Naive thymus-derived CD4-positive, alpha-beta T cell (primary cell): Measurements from ENCODE around the gene CD58. TPM values are rescaled to one million over a fixed set of nuclear protein-coding genes. Genes with fewer than 3 reads are reported as not detected.
"Not testable (repeated sequence)": the region's sequence is repeated elsewhere in the genome, so short reads cannot be mapped to it uniquely, and the experiment has no call there.

Source experiments
- ATAC-seq: fragments of 150-1000 bp; cut with Tn5 transposase; 2 replicates; pipeline ENCODE4 v1.10.0; 2021; ENCODE audit warnings: mild to moderate bottlenecking, moderate library complexity
- CTCF ChIA-PET: fragments of 350-600 bp; sonication (Branson Sonifier 250); formaldehyde crosslinking; loops from one replicate; lab custom pipeline; 2021; ENCODE audit warnings: antibody characterized with exemption; lab: Charles Lee
- POLR2A ChIA-PET: fragments of 350-600 bp; sonication (Branson Sonifier 250); formaldehyde crosslinking; loops from one replicate; lab custom pipeline; 2021; ENCODE audit warnings: antibody characterized with exemption, inconsistent platforms; lab: Charles Lee
- DNase-seq, 9 donors: peaks; one replicate each; pipeline versions ENCODE4 v3.0.0 to v3.0.0-alpha.2; 2020 to 2022; ENCODE audit warnings: mixed read lengths in 1 of 9
- H3K27ac ChIP-seq: one replicate; pipeline ENCODE4 v1.7.0; 2013; ENCODE audit warnings: mild to moderate bottlenecking, low read depth, low read length, moderate library complexity
- H3K27me3 ChIP-seq, 2 donors: one replicate each; pipeline ENCODE4 v1.7.0; 2013; ENCODE audit warnings: low read length in 2 of 2, mild to moderate bottlenecking in 2 of 2, moderate library complexity in 2 of 2; ENCODE audit not compliant: control insufficient read depth in 2 of 2, insufficient read depth in 2 of 2
- H3K36me3 ChIP-seq, 3 experiments: 1 replicate in 2 of 3; 2 replicates in 1 of 3; pipeline ENCODE4 v1.7.0; 2013; ENCODE audit warnings: low read length in 3 of 3, mild to moderate bottlenecking in 3 of 3, moderate library complexity in 1 of 3; ENCODE audit not compliant: insufficient read depth in 3 of 3, control insufficient read depth in 2 of 3
- H3K4me1 ChIP-seq, 2 donors: one replicate each; pipeline ENCODE4 v1.7.0; 2013; ENCODE audit warnings: low read length in 2 of 2, mild to moderate bottlenecking in 2 of 2, moderate library complexity in 1 of 2; ENCODE audit not compliant: control insufficient read depth in 2 of 2, insufficient read depth in 2 of 2
- H3K4me3 ChIP-seq: 2 replicates; pipeline ENCODE4 v1.7.0; 2013; ENCODE audit warnings: mild to moderate bottlenecking, low read length
- H3K9me3 ChIP-seq, 3 experiments: 1 replicate in 2 of 3; 2 replicates in 1 of 3; pipeline ENCODE4 v1.7.0; 2013; ENCODE audit warnings: low read length in 3 of 3; ENCODE audit not compliant: control insufficient read depth in 2 of 3
- H3K27ac Mint-ChIP-seq, 9 donors: one replicate each; pipeline ENCODE4 v1.8.0; 2020 to 2022; ENCODE audit warnings: mixed read lengths in 9 of 9, mild to moderate bottlenecking in 8 of 9, moderate library complexity in 5 of 9, inconsistent platforms in 2 of 9
- H3K27me3 Mint-ChIP-seq, 5 donors: one replicate each; pipeline ENCODE4 v1.8.0; 2021 to 2022; ENCODE audit warnings: mixed read lengths in 5 of 5, mild to moderate bottlenecking in 1 of 5
- H3K36me3 Mint-ChIP-seq, 5 donors: one replicate each; pipeline ENCODE4 v1.8.0; 2020 to 2022; ENCODE audit warnings: mixed read lengths in 5 of 5, mild to moderate bottlenecking in 3 of 5, inconsistent platforms in 1 of 5
- H3K4me1 Mint-ChIP-seq, 7 donors: one replicate each; pipeline ENCODE4 v1.8.0; 2020 to 2022; ENCODE audit warnings: mixed read lengths in 7 of 7, mild to moderate bottlenecking in 3 of 7, inconsistent platforms in 1 of 7
- H3K4me3 Mint-ChIP-seq, 10 donors: one replicate each; pipeline ENCODE4 v1.8.0; 2020 to 2022; ENCODE audit warnings: mild to moderate bottlenecking in 10 of 10, mixed read lengths in 10 of 10, moderate library complexity in 6 of 10, inconsistent platforms in 2 of 10
- H3K9me3 Mint-ChIP-seq, 11 donors: one replicate each; pipeline ENCODE4 v1.8.0; 2020 to 2022; ENCODE audit warnings: mixed read lengths in 11 of 11, mild to moderate bottlenecking in 4 of 11, inconsistent platforms in 1 of 11, moderate library complexity in 1 of 11
- intact Hi-C, 2 donors: fragments of 100-400 bp; cut with micrococcal nuclease; formaldehyde crosslinking; loops; one replicate each; pipeline ENCODE4 v1.15.1; 2023
- polyA plus RNA-seq, 2 donors: library from polyadenylated mRNA; unstranded; fragments of 300-500 nt; fragmentation: Illumina TruSeq; gene quantifications; one replicate each; pipeline ENCODE4 v1.2.3, GENCODE V29; 2021
- total RNA-seq, 6 experiments: library from RNA in 5 of 6; stranded (reverse) in 5 of 6; gene quantifications; 1 replicate in 5 of 6; 2 replicates in 1 of 6; pipeline ENCODE4 v1.2.3 and lab custom pipeline; 2021 to 2026

CD58 gene
- total and polyA plus RNA-seq, 7 experiments from 2014 or later: 1.3 to 35.0 (median 4.0) TPM

DNA sequence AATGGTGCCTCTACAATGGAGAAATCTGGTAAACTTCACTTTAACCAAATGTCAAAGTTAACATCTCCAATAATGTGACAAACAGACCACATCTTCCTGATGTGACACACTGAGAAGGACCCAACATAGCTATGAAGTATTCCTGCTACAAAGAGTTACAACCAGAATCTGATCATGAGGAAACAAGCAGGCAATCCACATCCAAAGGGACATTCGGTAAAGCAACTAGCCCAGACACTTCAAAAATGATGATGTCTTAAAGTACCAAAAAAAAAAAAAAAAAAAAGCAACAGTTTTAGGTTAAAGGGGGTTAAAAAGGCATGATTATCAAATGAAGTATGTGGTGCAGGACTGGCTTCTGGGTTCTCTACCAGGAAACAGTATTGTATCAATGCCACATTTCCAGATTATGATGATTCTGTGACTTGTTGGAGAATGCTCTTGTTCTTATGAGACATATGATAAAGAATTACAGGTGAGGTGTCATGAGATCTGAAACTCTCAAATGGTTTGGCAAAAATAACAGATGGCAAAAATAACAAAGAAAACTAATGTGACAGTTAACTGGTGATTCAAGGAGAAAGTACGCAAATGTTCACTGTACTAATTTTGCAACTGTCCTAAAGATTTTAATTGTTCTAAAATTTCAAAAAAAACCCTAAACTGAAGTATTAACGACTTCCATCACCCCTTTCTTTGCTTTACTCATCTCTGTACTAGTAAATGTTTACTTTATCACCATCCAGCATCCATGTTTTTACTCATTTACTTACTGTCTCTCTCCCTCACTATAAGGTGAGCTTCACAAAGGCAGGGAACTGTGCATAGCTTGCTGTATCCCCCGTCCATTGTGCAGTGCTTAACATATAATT, 2.8 kb downstream of the CD58 start:
- POLR2A ChIA-PET: no interaction called here
- CTCF ChIA-PET: interaction anchor here (0.8 to 1.3 kb wide), 2 partner anchors 27 to 428 kb away, joined by 3 read pairs; no protein-coding TSS in a partner anchor
- no peak overlapping the region for H3K4me3 ChIP-seq
- intact Hi-C loops: loop anchor here in 1 of 2 donors (2.0 kb wide), 1 partner anchor 1039 kb away; the partner anchor contains the start of gene TENT5C
- no peak overlapping the region for H3K27ac ChIP-seq
- no peak for ATAC-seq
- peaks cover 10 to 30% of the 10 kb centered on the region in 2 donors for H3K4me1 ChIP-seq
- Mint-ChIP-seq H3K9me3 (peaks cover 0 to 14% (median 4%) of the 10 kb centered on the region in 11 donors), H3K4me1 (peaks cover 12 to 63% (median 31%) of the 10 kb centered on the region in 7 donors), H3K4me3 (peak overlapping the region in 2 of 10 donors; percentile 40 to 97), H3K27me3 (no peaks in the 10 kb centered on the region), H3K27ac (peak overlapping the region in 1 of 9 donors; percentile 66), H3K36me3 (peaks cover 0 to 49% (median 5%) of the 10 kb centered on the region in 5 donors)
- peaks cover 0 to 4% (median 0%) of the 10 kb centered on the region in 3 experiments for H3K36me3 ChIP-seq
- no peaks in the 10 kb centered on the region for H3K27me3 ChIP-seq
- H3K9me3 ChIP-seq: no peaks in the 10 kb centered on the region
- no peak for DNase-seq

DNA sequence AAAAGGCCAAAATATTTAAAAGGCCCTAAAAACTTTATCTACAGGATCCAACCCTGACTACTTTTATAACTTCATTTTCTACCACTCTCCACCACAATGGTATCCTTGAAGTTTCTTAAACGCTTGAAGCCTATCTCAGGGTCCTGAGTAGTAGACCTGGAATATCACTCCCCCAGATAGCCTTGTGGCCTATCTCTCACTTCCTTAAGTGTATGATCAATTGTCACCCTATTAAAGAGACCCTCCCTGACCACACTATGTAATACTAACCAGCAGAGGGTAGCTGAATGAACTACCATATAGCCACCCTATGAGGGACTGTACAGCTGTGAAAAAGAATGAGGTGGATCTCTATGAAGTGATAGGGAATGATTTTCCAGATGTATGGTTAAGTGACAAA, 5.6 kb downstream of the CD58 start:
- Histone ChIP-seq H3K4me1 (peaks cover 4 to 36% of the 10 kb centered on the region in 2 donors), H3K36me3 (no peaks in the 10 kb centered on the region), H3K27ac (no peak overlapping the region), H3K27me3 (no peaks in the 10 kb centered on the region), H3K9me3 (no peaks in the 10 kb centered on the region), H3K4me3 (no peak overlapping the region)
- no peak overlapping the region for H3K27ac Mint-ChIP-seq
- no peak for ATAC-seq
- H3K36me3 Mint-ChIP-seq: peaks cover 0 to 63% (median 9%) of the 10 kb centered on the region in 5 donors
- H3K4me3 Mint-ChIP-seq: no peak overlapping the region
- no peaks in the 10 kb centered on the region for H3K27me3 Mint-ChIP-seq
- peaks cover 6 to 76% (median 25%) of the 10 kb centered on the region in 7 donors for H3K4me1 Mint-ChIP-seq
- DNase-seq: no peak
- intact Hi-C loops: no loop called here
- CTCF ChIA-PET: no interaction called here
- POLR2A ChIA-PET: no interaction called here
- H3K9me3 Mint-ChIP-seq: peaks cover 0 to 20% (median 4%) of the 10 kb centered on the region in 11 donors

DNA sequence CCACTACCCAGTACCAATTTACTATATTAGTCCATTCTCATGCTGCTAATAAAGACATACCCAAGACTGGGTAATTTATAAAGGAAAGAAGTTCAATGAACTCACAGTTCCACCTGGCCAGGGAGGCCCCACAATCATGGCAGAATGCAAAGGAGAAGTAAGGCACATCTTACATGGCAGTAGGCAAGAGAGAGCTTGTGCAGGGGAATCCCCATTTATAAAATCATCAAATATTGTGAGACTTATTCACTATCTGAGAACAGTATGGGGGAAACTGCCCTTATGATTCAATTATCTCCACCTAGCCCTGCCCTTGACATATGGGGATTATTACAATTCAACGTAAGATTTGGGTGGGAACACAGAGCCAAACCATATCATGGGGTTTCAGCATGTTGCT, 6.4 kb downstream of the CD58 start:
- intact Hi-C loops: no loop called here
- H3K4me3 ChIP-seq: no peak overlapping the region
- no peak overlapping the region for H3K27ac Mint-ChIP-seq
- peaks cover 0 to 74% (median 23%) of the 10 kb centered on the region in 7 donors for H3K4me1 Mint-ChIP-seq
- peaks cover 0 to 59% (median 9%) of the 10 kb centered on the region in 5 donors for H3K36me3 Mint-ChIP-seq
- peaks cover 0 to 20% (median 4%) of the 10 kb centered on the region in 11 donors for H3K9me3 Mint-ChIP-seq
- H3K36me3 ChIP-seq: no peaks in the 10 kb centered on the region
- ATAC-seq (no peak), DNase-seq (no peak)
- no peaks in the 10 kb centered on the region for H3K27me3 Mint-ChIP-seq
- no peaks in the 10 kb centered on the region for H3K9me3 ChIP-seq
- H3K4me3 Mint-ChIP-seq: no peak overlapping the region
- H3K4me1 ChIP-seq: peaks cover 0 to 32% of the 10 kb centered on the region in 2 donors
- ChIA-PET CTCF (no interaction called here), POLR2A (no interaction called here)
- H3K27ac ChIP-seq: no peak overlapping the region
- H3K27me3 ChIP-seq: no peaks in the 10 kb centered on the region

DNA sequence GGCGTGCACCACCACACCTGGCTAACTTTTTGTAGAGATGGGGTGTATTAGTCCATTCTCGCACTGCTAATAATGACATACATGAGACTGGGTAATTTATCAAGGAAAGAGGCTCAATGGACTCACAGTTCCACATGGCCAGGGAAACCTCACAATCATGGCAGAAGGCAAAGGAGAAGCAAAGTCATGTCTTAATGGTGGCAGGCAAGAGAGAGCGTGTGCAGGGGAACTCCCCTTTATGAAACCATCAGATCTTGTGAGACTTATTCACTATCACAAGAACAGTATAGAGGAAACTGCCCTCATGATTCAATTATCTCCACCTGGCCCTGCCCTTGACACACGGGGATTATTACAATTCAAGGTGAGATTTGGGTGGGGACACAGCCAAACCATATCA, 8.4 kb downstream of the CD58 start:
- H3K4me3 ChIP-seq, H3K9me3 ChIP-seq, DNase-seq, H3K27me3 ChIP-seq, H3K27ac Mint-ChIP-seq, intact Hi-C loops, H3K36me3 ChIP-seq, H3K27ac ChIP-seq, CTCF ChIA-PET, POLR2A ChIA-PET, H3K27me3 Mint-ChIP-seq: not testable (repeated sequence)
- peaks cover 0 to 15% of the 10 kb centered on the region in 2 donors for H3K4me1 ChIP-seq
- peak overlapping the region in 1 of 10 donors; percentile 4 for H3K4me3 Mint-ChIP-seq
- peaks cover 0 to 72% (median 4%) of the 10 kb centered on the region in 7 donors for H3K4me1 Mint-ChIP-seq
- peaks cover 0 to 20% (median 4%) of the 10 kb centered on the region in 11 donors for H3K9me3 Mint-ChIP-seq
- peaks cover 0 to 52% (median 9%) of the 10 kb centered on the region in 5 donors for H3K36me3 Mint-ChIP-seq
- peak; percentile 24 for ATAC-seq

DNA sequence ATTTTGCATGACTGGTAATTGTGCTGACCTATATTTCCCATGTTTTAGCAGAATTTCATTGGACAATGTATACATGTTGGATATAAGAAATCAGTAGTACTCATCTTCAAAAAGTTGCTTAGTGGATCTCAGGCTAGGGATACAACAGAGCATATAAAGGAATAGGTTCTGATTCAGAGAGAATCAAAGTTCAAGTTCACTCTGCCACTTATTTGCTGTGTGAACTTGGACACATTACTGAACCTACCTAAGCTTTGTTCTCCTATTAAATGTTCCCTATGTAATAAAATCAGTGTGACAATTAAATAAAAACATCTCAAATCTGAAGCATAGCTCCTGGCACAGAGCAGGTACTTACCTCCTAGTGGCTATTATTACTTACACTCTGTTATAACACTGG, 9.3 kb downstream of the CD58 start:
- CTCF ChIA-PET: no interaction called here
- no peaks in the 10 kb centered on the region for H3K27me3 Mint-ChIP-seq
- peaks cover 0 to 21% of the 10 kb centered on the region in 2 donors for H3K4me1 ChIP-seq
- H3K27ac ChIP-seq: no peak overlapping the region
- POLR2A ChIA-PET: no interaction called here
- no peak overlapping the region for H3K4me3 Mint-ChIP-seq
- ATAC-seq (no peak), DNase-seq (no peak)
- peaks cover 0 to 76% (median 5%) of the 10 kb centered on the region in 7 donors for H3K4me1 Mint-ChIP-seq
- peaks cover 0 to 20% (median 4%) of the 10 kb centered on the region in 11 donors for H3K9me3 Mint-ChIP-seq
- H3K36me3 ChIP-seq: no peaks in the 10 kb centered on the region
- no peaks in the 10 kb centered on the region for H3K9me3 ChIP-seq
- no peaks in the 10 kb centered on the region for H3K27me3 ChIP-seq
- intact Hi-C loops: no loop called here
- no peak overlapping the region for H3K27ac Mint-ChIP-seq
- no peak overlapping the region for H3K4me3 ChIP-seq
- H3K36me3 Mint-ChIP-seq: peaks cover 0 to 49% (median 9%) of the 10 kb centered on the region in 5 donors

DNA sequence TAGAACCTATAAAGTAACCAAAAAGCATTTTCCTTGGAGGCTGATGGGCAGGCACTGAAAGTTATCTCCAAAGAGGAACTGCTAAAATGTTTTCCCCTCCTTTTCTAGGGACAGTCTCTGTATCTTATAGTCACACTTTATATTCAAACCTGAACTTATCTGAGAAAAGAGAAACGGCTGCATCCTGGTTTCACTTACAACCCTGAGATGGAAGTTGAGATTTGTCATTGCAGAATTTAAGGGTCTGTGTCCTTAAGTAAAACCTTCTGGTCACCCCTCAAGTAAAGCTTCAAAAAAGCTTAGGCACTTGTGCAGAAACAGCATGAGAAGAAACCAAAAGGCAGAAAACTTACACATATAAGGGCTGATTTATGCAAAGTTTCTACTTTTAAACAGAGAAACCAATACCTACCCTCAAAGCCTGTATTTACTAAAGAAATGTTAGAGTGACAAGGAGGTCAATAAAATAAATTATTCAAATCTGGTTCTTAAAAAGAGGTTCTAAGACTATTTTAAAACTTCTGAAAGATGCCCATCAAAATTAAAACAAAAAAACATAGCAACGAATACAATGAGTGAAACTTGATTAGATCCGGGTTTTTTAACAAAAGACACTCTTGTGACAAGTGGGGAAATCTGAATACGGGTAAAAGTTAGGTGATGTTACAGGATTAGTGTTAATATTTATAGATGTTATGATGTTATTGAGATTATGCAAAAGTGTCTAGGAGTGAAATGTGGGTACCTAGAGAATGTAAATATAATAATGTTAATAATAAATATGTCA, 9.9 kb downstream of the CD58 start:
- peak overlapping the region in 1 of 9 donors; percentile 3 for H3K27ac Mint-ChIP-seq
- CTCF ChIA-PET: no interaction called here

More for the DNA sequence above, 9.9 kb downstream of the CD58 start:
- H3K36me3 ChIP-seq: no peaks in the 10 kb centered on the region
- DNase-seq (no peak), ATAC-seq (no peak)
- intact Hi-C loops: no loop called here
- H3K27me3 ChIP-seq: no peaks in the 10 kb centered on the region
- Mint-ChIP-seq H3K4me1 (peaks cover 0 to 74% (median 9%) of the 10 kb centered on the region in 7 donors), H3K9me3 (peaks cover 0 to 20% (median 4%) of the 10 kb centered on the region in 11 donors), H3K36me3 (peaks cover 0 to 44% (median 9%) of the 10 kb centered on the region in 5 donors), H3K27me3 (no peaks in the 10 kb centered on the region), H3K4me3 (peak overlapping the region in 1 of 10 donors; percentile 8)
- POLR2A ChIA-PET: no interaction called here
- peaks cover 0 to 26% of the 10 kb centered on the region in 2 donors for H3K4me1 ChIP-seq
- no peaks in the 10 kb centered on the region for H3K9me3 ChIP-seq
- no peak overlapping the region for H3K27ac ChIP-seq
- no peak overlapping the region for H3K4me3 ChIP-seq
